HCT116 (cell line): ENCODE results near the gene BCR.

ENCODE experiments used
- CTCF ChIP-seq, 3 experiments: fragments of 200-600 bp in 1 of 3; sonication (generic) in 1 of 3; IDR thresholded peaks in 2 of 3; conservative IDR thresholded peaks in 1 of 3; 2 replicates each; pipeline ENCODE4 v1.5.1; 2012 to 2017; ENCODE audit warnings: low read depth in 2 of 3, low read length in 2 of 3, antibody characterized with exemption in 1 of 3, borderline replicate concordance in 1 of 3, control low read depth in 1 of 3, mild to moderate bottlenecking in 1 of 3, mixed read lengths in 1 of 3, mixed run types in 1 of 3, moderate library complexity in 1 of 3; ENCODE audit not compliant: insufficient read depth in 1 of 3
- ELF1 ChIP-seq: IDR thresholded peaks from 2 replicates; pipeline ENCODE4 v1.6.1; 2012; ENCODE audit warnings: low read depth, borderline replicate concordance
- FOSL1 ChIP-seq: IDR thresholded peaks from 2 replicates; pipeline ENCODE4 v1.6.1; 2012; ENCODE audit warnings: low read depth
- POLR2AphosphoS5 ChIP-seq: IDR thresholded peaks from 2 replicates; pipeline ENCODE4 v1.6.1; 2011; ENCODE audit warnings: mild to moderate bottlenecking, low read depth, low read length, moderate library complexity
- REST ChIP-seq: IDR thresholded peaks from 2 replicates; pipeline ENCODE4 v1.6.1; 2012; ENCODE audit warnings: low read depth
- SP1 ChIP-seq: IDR thresholded peaks from 2 replicates; pipeline ENCODE4 v1.6.1; 2012; ENCODE audit warnings: low read depth
- TCF7L2 ChIP-seq: IDR thresholded peaks from 2 replicates; pipeline ENCODE4 v1.7.0; 2011; ENCODE audit warnings: borderline replicate concordance, inconsistent platforms; ENCODE audit not compliant: insufficient read depth, insufficient read length; ENCODE audit errors: extremely low read depth
- ZNF274 ChIP-seq: fragments of 200-500 bp; sonication (Bioruptor generic); IDR thresholded peaks from 2 replicates; pipeline ENCODE4 v1.6.1; 2014; ENCODE audit warnings: mild to moderate bottlenecking, low read depth, low read length, inconsistent platforms
- TF ChIP-seq, protein P1 (sequence below): IDR thresholded peaks from 2 replicates; pipeline ENCODE4 v1.6.1; 2011; ENCODE audit warnings: mild to moderate bottlenecking, low read length, moderate library complexity; ENCODE audit not compliant: insufficient replicate concordance; ENCODE audit errors: extremely low read depth
- TF ChIP-seq, protein P2 (sequence below): IDR thresholded peaks from 2 replicates; pipeline ENCODE4 v1.6.1; 2012

DNA sequence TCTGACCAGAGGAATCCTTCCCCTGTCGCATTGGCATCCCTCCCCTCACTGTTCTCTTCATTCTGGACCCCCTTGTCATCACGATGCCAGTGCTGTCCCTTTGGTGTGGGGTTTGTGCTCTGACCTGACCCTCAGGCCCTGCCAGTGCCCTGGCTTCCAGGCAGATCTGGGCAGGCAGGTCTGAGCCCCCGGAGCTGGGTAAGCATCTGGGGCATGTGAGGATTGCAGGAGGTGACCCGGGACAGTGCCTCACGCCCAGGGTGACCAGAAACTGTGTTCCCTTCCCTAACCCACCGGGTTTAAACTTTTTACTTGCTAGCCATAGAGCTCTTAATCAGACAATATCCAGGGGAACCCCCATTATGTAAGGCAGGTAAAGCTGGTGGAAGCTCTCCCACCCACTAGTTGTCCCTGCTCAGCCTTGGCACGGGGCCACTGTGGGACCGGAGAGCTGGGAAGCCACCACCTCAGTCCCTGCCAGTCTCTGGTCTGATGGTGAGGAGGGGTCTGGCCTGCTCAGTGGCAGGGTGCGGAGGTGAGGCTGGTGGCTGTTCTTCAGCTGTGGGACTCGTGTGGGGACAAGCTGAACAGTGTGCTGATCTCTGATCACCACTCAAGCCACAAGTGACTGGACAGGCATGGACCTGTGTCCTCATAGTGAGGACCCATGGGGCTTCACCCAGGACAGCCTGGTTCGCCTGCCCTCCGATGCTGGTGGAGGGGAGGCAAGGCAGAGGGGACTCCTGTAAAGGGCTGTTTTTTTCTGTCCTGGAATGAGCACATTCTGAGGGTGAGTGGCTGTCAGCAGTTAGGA is 38.0 kb downstream of the BCR start:
- no peak for TF ChIP-seq FOSL1
- TF ChIP-seq, protein P1, sequence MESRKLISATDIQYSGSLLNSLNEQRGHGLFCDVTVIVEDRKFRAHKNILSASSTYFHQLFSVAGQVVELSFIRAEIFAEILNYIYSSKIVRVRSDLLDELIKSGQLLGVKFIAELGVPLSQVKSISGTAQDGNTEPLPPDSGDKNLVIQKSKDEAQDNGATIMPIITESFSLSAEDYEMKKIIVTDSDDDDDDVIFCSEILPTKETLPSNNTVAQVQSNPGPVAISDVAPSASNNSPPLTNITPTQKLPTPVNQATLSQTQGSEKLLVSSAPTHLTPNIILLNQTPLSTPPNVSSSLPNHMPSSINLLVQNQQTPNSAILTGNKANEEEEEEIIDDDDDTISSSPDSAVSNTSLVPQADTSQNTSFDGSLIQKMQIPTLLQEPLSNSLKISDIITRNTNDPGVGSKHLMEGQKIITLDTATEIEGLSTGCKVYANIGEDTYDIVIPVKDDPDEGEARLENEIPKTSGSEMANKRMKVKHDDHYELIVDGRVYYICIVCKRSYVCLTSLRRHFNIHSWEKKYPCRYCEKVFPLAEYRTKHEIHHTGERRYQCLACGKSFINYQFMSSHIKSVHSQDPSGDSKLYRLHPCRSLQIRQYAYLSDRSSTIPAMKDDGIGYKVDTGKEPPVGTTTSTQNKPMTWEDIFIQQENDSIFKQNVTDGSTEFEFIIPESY, result no peak
- no peak for TF ChIP-seq CTCF (IDR thresholded peaks at IDR 0.05 in 2 of 3, conservative IDR thresholded peaks at IDR 0.05 in 1 of 3; ENCODE audit: borderline replicate concordance in 1 of 3, insufficient read depth in 1 of 3, low read depth in 2 of 3, low read length in 2 of 3)
- TF ChIP-seq ELF1, result no peak
- TF ChIP-seq POLR2AphosphoS5, result no peak
- no peak for TF ChIP-seq ZNF274
- TF ChIP-seq, protein P2, sequence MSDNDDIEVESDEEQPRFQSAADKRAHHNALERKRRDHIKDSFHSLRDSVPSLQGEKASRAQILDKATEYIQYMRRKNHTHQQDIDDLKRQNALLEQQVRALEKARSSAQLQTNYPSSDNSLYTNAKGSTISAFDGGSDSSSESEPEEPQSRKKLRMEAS, result no peak
- no peak for TF ChIP-seq SP1
- no peak for TF ChIP-seq REST
- TF ChIP-seq TCF7L2, result no peak
